Stomach (tissue), 4 donors: Measurements from ENCODE around the gene HIPK4.

ENCODE experiments used
- EP300 ChIP-seq: sonication (generic); formaldehyde crosslinking; IDR thresholded peaks from one replicate; pipeline ENCODE4 v1.6.1; 2017; ENCODE audit warnings: antibody characterized with exemption
- POLR2A ChIP-seq, 4 donors: fragments of 450-650 bp; IDR thresholded peaks; one replicate each; pipeline ENCODE4 v1.6.1; 2016; ENCODE audit warnings: antibody characterized with exemption in 4 of 4, control low read depth in 2 of 4, mild to moderate bottlenecking in 1 of 4, moderate library complexity in 1 of 4
- POLR2AphosphoS5 ChIP-seq, 3 donors: sonication (generic); formaldehyde crosslinking; IDR thresholded peaks; one replicate each; pipeline ENCODE4 v1.6.1; 2016; ENCODE audit warnings: antibody characterized with exemption in 3 of 3
- TF ChIP-seq, protein P1 (sequence below), 7 experiments: fragments of 450-650 bp in 4 of 7; fragments of 200-600 bp in 3 of 7; sonication (generic) in 3 of 7; IDR thresholded peaks; one replicate each; pipeline ENCODE4 v1.5.1; 2016 to 2019; ENCODE audit warnings: antibody characterized with exemption in 7 of 7, control low read depth in 2 of 7, mild to moderate bottlenecking in 1 of 7

DNA sequence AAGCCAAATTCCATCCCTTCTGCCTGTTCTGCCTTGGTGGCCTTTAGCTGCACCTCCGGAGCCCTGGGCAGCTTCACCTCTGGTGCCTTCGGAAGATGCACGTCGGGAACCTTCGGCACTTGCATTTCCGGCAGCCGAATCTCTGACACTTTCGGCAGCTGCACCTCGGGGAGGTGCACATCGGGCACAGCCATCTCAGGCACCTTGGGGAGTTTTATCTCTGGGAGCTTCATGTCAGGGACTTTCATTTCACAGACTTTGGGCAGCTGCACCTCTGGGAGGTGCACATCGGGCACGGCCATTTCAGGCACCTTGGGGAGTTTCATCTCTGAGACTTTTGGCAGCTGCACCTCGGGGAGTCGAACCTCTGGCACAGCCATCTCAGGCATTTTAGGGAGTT lies 6.0 kb upstream of the HIPK4 start:
- TF ChIP-seq, protein P1, sequence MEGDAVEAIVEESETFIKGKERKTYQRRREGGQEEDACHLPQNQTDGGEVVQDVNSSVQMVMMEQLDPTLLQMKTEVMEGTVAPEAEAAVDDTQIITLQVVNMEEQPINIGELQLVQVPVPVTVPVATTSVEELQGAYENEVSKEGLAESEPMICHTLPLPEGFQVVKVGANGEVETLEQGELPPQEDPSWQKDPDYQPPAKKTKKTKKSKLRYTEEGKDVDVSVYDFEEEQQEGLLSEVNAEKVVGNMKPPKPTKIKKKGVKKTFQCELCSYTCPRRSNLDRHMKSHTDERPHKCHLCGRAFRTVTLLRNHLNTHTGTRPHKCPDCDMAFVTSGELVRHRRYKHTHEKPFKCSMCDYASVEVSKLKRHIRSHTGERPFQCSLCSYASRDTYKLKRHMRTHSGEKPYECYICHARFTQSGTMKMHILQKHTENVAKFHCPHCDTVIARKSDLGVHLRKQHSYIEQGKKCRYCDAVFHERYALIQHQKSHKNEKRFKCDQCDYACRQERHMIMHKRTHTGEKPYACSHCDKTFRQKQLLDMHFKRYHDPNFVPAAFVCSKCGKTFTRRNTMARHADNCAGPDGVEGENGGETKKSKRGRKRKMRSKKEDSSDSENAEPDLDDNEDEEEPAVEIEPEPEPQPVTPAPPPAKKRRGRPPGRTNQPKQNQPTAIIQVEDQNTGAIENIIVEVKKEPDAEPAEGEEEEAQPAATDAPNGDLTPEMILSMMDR (IDR thresholded peaks at IDR 0.05) = no peak
- TF ChIP-seq POLR2A (IDR thresholded peaks at IDR 0.05) = no peak
- TF ChIP-seq POLR2AphosphoS5 (IDR thresholded peaks at IDR 0.05) = no peak
- TF ChIP-seq EP300 = no peak
